Lower leg skin (tissue), 4 donors: ENCODE data around the gene TBX15. TPM values are rescaled to one million over a fixed set of nuclear protein-coding genes. Genes with fewer than 3 reads are reported as not detected.
A peak's percentile ranks its signal among the peaks of the same experiment; 100 is the strongest.

Source experiments
- DNase-seq, 2 donors: peaks; one replicate each; pipeline ENCODE4 v3.0.0-alpha.2; 2019; ENCODE audit warnings: low spot score in 2 of 2
- H3K4me3 ChIP-seq: fragments of 200-600 bp; sonication (generic); 2 replicates; pipeline ENCODE4 v1.5.1; 2017; ENCODE audit warnings: mild to moderate bottlenecking, low read depth; ENCODE audit not compliant: poor library complexity, severe bottlenecking
- POLR2A ChIP-seq, 2 donors: fragments of 450-650 bp; IDR thresholded peaks; one replicate each; pipeline ENCODE4 v1.6.1; 2016 to 2017; ENCODE audit warnings: antibody characterized with exemption in 2 of 2, mild to moderate bottlenecking in 1 of 2, moderate library complexity in 1 of 2
- WGBS, 2 donors: methylation state at CpG; one replicate each; pipeline ENCODE4 v1.1.5; 2018; 5-methylcytosine and 5-hydroxymethylcytosine counted together
- intact Hi-C: fragments of 100-400 bp; cut with DNase I; formaldehyde crosslinking; loops from one replicate; pipeline ENCODE4 v1.15.0; 2023; ENCODE audit warnings: low total_unique reads
- total RNA-seq, 4 donors: library from RNA; depleted of rRNA; stranded (reverse); fragments of >200 nt; gene quantifications; one replicate each; pipeline ENCODE4 v1.1.0, GENCODE V29; 2016
- TF ChIP-seq, protein P1 (sequence below), 3 donors: fragments of 450-650 bp; IDR thresholded peaks; one replicate each; pipeline ENCODE4 v1.5.1; 2016; ENCODE audit warnings: antibody characterized with exemption in 3 of 3, mild to moderate bottlenecking in 3 of 3, moderate library complexity in 2 of 3

TBX15 gene
- total RNA-seq, 4 donors from 2014 or later = 4.7 to 17.0 (median 5.9) TPM

DNA sequence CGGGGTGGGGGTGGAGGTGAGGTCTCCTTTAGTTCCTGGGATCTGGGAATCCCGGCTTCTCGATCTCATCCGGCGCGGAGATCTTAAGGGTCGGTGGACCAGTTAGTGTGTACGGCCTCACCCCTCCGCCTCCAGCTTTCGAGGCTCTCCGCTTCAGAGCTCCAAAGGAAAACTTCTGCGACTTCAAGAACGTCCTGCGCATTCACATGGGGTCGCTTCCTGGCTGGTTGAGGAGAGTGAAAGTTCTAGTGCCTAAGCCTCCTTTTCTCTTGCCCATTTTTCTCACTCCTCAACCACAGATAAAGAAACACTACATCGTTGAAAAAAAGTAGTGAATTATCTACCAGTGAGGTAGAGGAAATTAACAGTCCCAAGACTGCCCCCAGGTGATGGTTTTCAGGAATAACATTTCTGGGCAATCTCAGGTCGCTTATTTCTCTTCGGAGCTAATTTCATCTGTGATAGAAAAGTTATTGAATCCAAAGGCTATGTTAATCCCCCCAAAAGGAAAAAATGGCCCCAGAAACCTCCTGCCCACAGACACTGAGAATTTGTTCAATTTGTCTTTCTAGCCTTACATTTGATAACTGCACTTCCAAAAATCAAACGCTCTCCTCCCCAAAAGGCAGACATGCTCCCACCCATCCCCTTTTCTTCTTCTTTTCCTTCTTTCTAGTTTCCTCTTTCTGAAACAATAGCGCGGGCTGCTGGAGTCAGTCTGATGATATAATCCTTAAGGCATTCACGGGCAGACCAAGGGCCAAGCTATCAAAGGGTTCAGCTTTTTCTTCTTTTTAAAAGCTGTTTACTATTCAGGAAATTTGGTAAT, 20.6 kb upstream of the TBX15 start:
- no peak overlapping the region for H3K4me3 ChIP-seq
- peak in 1 of 2 donors; percentile 88 for DNase-seq
- intact Hi-C loops = loop anchor here (5.0 kb wide), 1 partner anchor 856 kb away; no protein-coding TSS in a partner anchor
- WGBS, 2 donors = 9 to 10% methylated on average over 21 to 22 of the region's 22 CpGs
- TF ChIP-seq POLR2A (IDR thresholded peaks at IDR 0.05) = no peak
- TF ChIP-seq, protein P1, sequence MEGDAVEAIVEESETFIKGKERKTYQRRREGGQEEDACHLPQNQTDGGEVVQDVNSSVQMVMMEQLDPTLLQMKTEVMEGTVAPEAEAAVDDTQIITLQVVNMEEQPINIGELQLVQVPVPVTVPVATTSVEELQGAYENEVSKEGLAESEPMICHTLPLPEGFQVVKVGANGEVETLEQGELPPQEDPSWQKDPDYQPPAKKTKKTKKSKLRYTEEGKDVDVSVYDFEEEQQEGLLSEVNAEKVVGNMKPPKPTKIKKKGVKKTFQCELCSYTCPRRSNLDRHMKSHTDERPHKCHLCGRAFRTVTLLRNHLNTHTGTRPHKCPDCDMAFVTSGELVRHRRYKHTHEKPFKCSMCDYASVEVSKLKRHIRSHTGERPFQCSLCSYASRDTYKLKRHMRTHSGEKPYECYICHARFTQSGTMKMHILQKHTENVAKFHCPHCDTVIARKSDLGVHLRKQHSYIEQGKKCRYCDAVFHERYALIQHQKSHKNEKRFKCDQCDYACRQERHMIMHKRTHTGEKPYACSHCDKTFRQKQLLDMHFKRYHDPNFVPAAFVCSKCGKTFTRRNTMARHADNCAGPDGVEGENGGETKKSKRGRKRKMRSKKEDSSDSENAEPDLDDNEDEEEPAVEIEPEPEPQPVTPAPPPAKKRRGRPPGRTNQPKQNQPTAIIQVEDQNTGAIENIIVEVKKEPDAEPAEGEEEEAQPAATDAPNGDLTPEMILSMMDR (IDR thresholded peaks at IDR 0.05) = peak in 1 of 3 donors; percentile 37

GRCh38 chr1:119007670-119008482, 19.7 kb upstream of the TBX15 start:
- WGBS, 2 donors = 31 to 33% methylated on average over 47 to 53 of the region's 61 CpGs
- DNase-seq = peak in 1 of 2 donors; percentile 82
- TF ChIP-seq POLR2A (IDR thresholded peaks at IDR 0.05) = no peak
- intact Hi-C loops = loop anchor here (5.0 kb wide), 1 partner anchor 856 kb away; no protein-coding TSS in a partner anchor
- H3K4me3 ChIP-seq = no peak overlapping the region

DNA sequence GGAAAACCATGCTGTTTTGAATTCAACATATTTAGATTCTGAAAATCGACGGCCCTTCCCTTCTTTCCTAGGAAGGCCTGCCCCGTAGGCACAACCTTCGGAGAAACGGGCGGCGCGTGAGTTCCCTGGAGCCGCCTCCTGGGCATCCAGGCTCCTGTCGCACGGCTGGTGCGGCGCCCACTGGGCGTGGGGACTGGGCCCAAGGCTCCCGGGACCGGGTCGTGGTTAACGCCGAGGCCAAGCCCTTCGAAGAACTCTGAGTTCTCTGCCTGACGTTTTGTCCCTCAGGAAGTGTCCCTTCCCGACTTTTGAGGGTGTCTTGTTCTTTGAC, 19.2 kb upstream of the TBX15 start:
- H3K4me3 ChIP-seq = no peak overlapping the region
- WGBS, 2 donors = 13 to 45% methylated on average over 12 to 19 of the region's 22 CpGs
- DNase-seq = peak in 1 of 2 donors; percentile 76
- intact Hi-C loops = loop anchor here (5.0 kb wide), 1 partner anchor 855 kb away; no protein-coding TSS in a partner anchor
- TF ChIP-seq, protein P1 (IDR thresholded peaks at IDR 0.05) = no peak
- TF ChIP-seq POLR2A (IDR thresholded peaks at IDR 0.05) = no peak

GRCh38 chr1:119006406-119007279, 18.5 kb upstream of the TBX15 start:
- peak in 1 of 2 donors; percentile 81 for DNase-seq
- H3K4me3 ChIP-seq = no peak overlapping the region
- 8 to 16% methylated on average over 40 to 54 of the region's 81 CpGs for WGBS, 2 donors
- TF ChIP-seq, protein P1 (IDR thresholded peaks at IDR 0.05) = no peak
- no peak for TF ChIP-seq POLR2A (IDR thresholded peaks at IDR 0.05)
- intact Hi-C loops = loop anchor here (5.0 kb wide), 1 partner anchor 854 kb away; no protein-coding TSS in a partner anchor

- no peak for DNase-seq
- no peak for TF ChIP-seq POLR2A (IDR thresholded peaks at IDR 0.05)
- TF ChIP-seq, protein P1 (IDR thresholded peaks at IDR 0.05) = no peak
- WGBS, 2 donors = 35% methylated on average over 17 of the region's 17 CpGs
- intact Hi-C loops = loop anchor here (5.0 kb wide), 1 partner anchor 854 kb away; no protein-coding TSS in a partner anchor
- H3K4me3 ChIP-seq = no peak overlapping the region
Observed at GRCh38 chr1:119005724-119006405, 17.7 kb upstream of the TBX15 start.
